Heart left ventricle (tissue), 13 donors: Measurements from ENCODE around the gene PCED1A.

Source experiments
- CTCF ChIP-seq, 12 donors: fragments of 200-600 bp; sonication (generic) in 4 of 12; IDR thresholded peaks; one replicate each; pipeline versions ENCODE4 v1.5.0 to v1.8.0; 2018 to 2022; ENCODE audit warnings: antibody characterized with exemption in 12 of 12, mild to moderate bottlenecking in 5 of 12
- POLR2A ChIP-seq, 2 donors: fragments of 450-650 bp; IDR thresholded peaks; one replicate each; pipeline ENCODE4 v1.6.1; 2017; ENCODE audit warnings: antibody characterized with exemption in 2 of 2, mild to moderate bottlenecking in 2 of 2, moderate library complexity in 2 of 2
- donor health status: ischemic (EF 13 %, LVEDD 7.1; RV severe dilation, severe dysfunction).
- donor health status: DM: no; HTN: yes; CAD: no.
- donor health status: DM: no; HTN: no; CAD: no.
- donor health status: ischemic (EF 25% LVEDD 6.9; RV normal size, moderate dysfunction).
- donor health status: ischemic (EF 25% LVEDD 5.7; RV mildly dilated, moderate dysfunction).
- donor health status: ischemic (EF 35%, LVEDD 5.7; RV mildly dilated, moderate dysfunction).
- donor health status: nonischemic (EF 11% LVEDD 7.7; RV severe dilation, severe dysfunction).
- donor health status: DM: yes; HTN: yes; CAD: no.
- donor health status: PGD.
- donor health status: ischemic (EF 29% LVEDD 5.4; RV normal size, mild dysfunction).
- donor health status: nonischemic (EF 23%, LVEDD 6.1; RV moderate dilation, normal function).

GRCh38 chr20:2859330-2860121 is 19.1 kb upstream of the PCED1A start:
- TF ChIP-seq CTCF (IDR thresholded peaks at IDR 0.05) (no peak), POLR2A (IDR thresholded peaks at IDR 0.05) (no peak)
